GM10248 (cell line): ENCODE data around the gene PAN2.
A peak's percentile ranks its signal among the peaks of the same experiment; 100 is the strongest.

Experiments
- CTCF ChIA-PET: fragments of 300-600 bp; sonication (Branson Sonifier 250); formaldehyde crosslinking; extraction: SDS; loops from one replicate; lab custom pipeline; 2021; ENCODE audit warnings: antibody characterized with exemption; lab: Yijun Ruan, JAX
- POLR2A ChIA-PET: fragments of 350-650 bp; sonication (Branson Sonifier 250); formaldehyde crosslinking; extraction: SDS; loops from one replicate; lab custom pipeline; 2020; ENCODE audit warnings: antibody characterized with exemption; lab: Yijun Ruan, JAX
- DNase-seq: peaks from one replicate; pipeline ENCODE4 v3.0.0; 2012; ENCODE audit errors: extremely low spot score
- TF ChIP-seq, protein P1 (sequence below): IDR thresholded peaks from 2 replicates; pipeline ENCODE4 v1.5.1; 2012; ENCODE audit warnings: mild to moderate bottlenecking, low read depth; ENCODE audit errors: extremely low read depth, missing control alignments, control extremely low read depth

Gene PAN2

DNA sequence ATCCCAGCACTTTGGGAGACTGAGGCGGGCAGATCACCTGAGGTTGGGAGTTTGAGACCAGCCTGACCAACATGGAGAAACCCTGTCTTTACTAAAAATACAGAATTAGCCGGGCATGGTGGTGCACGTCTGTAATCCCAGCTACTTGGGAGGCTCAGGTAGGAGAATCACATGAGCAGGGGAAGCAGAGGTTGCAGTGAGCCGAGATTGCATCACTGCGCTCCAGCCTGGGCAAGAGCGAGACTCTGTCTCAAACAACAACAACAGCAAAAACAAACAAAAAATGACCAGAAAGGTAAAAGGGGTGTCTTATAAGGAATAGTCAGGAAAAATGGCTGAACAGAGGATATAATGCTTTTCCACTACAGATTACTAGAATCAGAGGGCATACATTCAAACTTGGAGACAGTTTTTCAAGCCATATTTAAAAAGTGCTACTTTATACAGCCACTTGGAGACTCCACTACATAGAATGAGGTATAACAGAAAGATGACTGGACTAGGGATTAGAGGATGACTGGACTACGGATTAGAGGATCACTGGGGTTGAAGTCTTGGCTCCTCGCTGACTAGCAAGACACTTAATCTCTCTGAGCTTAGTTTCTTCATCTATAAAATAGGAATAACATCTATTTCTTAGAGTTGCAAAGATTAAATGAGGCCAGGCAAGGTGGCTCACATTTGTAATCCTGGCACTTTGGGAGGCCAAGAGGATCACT is 28.8 kb downstream of the PAN2 start:
- CTCF ChIA-PET: interaction anchor here (1.0 to 1.5 kb wide), 2 partner anchors 8 to 99 kb away, joined by 3 to 4 read pairs; no protein-coding TSS in a partner anchor
- TF ChIP-seq, protein P1, sequence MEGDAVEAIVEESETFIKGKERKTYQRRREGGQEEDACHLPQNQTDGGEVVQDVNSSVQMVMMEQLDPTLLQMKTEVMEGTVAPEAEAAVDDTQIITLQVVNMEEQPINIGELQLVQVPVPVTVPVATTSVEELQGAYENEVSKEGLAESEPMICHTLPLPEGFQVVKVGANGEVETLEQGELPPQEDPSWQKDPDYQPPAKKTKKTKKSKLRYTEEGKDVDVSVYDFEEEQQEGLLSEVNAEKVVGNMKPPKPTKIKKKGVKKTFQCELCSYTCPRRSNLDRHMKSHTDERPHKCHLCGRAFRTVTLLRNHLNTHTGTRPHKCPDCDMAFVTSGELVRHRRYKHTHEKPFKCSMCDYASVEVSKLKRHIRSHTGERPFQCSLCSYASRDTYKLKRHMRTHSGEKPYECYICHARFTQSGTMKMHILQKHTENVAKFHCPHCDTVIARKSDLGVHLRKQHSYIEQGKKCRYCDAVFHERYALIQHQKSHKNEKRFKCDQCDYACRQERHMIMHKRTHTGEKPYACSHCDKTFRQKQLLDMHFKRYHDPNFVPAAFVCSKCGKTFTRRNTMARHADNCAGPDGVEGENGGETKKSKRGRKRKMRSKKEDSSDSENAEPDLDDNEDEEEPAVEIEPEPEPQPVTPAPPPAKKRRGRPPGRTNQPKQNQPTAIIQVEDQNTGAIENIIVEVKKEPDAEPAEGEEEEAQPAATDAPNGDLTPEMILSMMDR: no peak
- DNase-seq: no peak
- POLR2A ChIA-PET: no interaction called here

DNA sequence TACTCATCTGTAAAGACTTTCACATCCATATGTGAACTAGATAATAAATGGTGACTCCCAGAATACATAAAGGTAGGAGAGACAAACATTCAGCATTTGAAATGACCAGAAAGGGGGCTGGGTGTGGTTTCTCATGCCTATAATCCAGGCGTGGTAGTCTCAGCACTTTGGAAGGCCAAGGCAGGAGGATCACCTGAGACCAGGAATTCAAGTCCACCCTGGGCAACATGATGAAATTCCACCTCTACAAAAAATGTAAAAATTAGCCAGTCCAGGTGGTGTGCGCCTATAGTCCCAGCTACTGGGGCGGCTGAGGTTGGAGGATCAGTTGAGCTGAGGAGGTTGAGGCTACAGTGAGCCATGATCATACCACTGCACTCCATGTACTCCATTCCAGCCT is 29.5 kb downstream of the PAN2 start:
- POLR2A ChIA-PET: no interaction called here
- DNase-seq: no peak
- CTCF ChIA-PET: interaction anchor here (1.0 to 1.5 kb wide), 2 partner anchors 9 to 98 kb away, joined by 3 to 4 read pairs; no protein-coding TSS in a partner anchor
- TF ChIP-seq, protein P1: no peak

DNA sequence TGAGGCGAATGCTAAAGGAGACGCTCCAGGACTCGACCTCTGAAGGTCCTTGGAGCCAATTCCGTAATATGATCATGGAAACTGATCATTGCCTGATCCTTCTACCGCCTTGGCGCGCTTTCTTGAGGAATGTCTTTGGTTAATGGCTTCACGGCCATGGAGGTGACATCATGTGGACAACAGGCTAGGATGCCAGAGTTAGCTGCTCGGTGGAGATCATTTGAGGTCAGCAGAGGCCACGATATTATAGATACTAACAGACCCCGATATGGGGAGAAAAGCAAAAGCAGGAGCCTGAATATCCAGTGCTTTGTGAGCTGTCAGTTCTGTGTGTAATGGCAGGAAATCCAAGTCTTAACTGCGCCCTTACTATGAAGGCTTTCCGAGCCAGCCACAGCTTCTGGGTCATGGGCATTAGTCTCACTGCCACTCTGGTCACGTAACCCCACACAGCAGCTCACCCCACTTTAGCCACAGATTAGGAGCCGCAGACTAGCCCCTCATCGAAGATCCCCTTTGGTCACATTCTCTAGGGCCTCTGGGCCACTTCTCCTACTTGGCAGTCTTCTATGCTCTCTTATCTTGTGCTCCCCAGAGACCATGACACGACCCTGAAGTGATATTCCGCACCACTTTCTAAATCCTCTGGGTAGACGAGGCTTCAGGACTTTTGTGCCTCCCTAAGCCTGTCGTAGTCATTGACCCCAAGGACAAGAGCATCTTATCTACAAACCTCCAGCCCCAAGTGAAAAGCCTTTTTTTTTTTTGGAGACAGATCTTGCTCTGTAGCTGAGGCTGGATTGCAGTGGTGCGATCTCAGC is 32.9 kb downstream of the PAN2 start:
- ChIA-PET CTCF (interaction anchor here (1.0 to 1.1 kb wide), 2 partner anchors 43 to 362 kb away, joined by 3 read pairs; partner anchors contain the start of gene ANKRD52), POLR2A (interaction anchor here (0.5 to 0.9 kb wide), 2 partner anchors 15 to 16 kb away, joined by 3 to 4 read pairs; partner anchors contain the start of gene CNPY2)
- no peak for DNase-seq
- TF ChIP-seq, protein P1: no peak

DNA sequence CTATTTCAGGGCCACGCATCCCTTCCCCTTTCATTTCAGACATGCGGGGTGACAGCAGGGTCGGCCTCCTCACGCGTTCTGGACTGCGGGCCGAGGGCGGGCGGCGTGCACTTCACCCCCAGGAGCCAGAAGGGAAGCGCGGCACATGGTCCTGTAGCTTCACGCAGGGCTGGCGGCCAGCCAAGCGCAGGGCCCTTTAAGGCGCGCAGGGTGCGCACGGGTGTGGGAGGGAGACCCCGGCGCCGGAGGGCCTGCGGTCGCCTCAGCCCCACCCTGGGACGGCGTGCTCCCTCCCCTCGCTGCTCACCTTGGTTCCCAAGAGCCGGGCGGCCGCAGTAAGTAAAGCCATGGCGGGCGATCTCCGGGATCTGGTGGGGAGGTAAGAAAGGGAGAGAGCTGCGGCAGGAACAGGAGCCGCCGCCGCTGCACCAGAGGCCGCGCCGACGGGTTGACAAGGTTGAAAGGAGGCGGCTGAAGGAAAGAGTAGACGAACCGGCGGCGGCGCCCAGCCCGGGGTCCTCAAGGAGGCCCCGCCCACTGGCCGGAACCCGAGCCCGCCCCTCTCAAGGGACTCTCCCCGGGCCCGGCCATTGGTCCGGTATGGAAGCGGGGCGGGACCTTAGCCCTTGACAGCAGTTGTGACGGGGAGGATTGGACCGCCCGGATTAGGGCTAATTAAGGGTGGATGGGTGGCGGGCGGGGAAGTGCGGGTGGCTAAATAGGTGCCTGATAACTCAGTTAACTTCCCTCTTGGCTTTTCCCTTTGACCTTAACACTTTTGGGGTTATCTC is 33.8 kb downstream of the PAN2 start, which contains the start of gene CS:
Gene CS (minus strand): TSS at position 478 of the 791 bp plus-strand sequence. CDS start 129 bp downstream, at position 349.
- peak; percentile 98 for DNase-seq
- POLR2A ChIA-PET: interaction anchor here (1.2 to 1.7 kb wide), 2 partner anchors 16 to 60 kb away, joined by 3 to 8 read pairs; partner anchors contain the start of genes CNPY2 and STAT2

DNA sequence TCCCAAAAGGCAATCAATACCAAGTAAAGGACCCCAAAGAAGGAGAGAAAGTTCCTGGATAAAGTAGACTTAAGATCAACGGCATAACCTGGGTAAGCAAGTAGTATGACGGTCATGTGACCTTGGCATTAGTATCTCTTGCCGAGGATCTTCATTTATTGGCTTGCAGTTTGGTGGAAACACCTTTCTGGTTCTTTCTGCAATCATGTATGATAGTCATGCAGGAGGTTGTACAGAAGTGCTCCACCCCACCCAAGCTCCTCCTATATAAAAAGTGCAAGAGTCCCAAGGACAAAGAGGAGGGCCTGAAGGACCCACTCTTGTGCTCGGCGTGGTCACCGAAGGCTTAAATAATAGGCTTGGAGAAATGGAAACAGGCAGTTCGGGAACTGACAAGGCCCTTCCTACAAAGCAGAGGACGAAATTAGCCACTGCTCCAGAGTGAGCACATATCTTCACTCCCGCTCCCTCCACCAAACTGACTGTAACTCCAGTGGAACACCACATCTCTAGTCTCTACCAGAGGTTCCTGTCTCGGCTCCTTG is 34.4 kb downstream of the PAN2 start:
- no peak for DNase-seq
- TF ChIP-seq, protein P1: no peak
- POLR2A ChIA-PET: interaction anchor here (1.2 to 1.7 kb wide), 2 partner anchors 17 to 61 kb away, joined by 3 to 8 read pairs; partner anchors contain the start of genes CNPY2 and STAT2
- CTCF ChIA-PET: interaction anchor here (1.0 to 2.2 kb wide), 9 partner anchors 9 to 172 kb away, joined by 3 to 10 read pairs (median 3); partner anchors contain the start of genes ANKRD52, CNPY2 and ESYT1

More for the DNA sequence above, 33.8 kb downstream of the PAN2 start, which contains the start of gene CS:
- TF ChIP-seq, protein P1: no peak
- CTCF ChIA-PET: interaction anchor here (1.0 to 1.5 kb wide), 7 partner anchors 10 to 362 kb away, joined by 3 to 5 read pairs (median 3); partner anchors contain the start of genes ANKRD52 and ESYT1
